Cardiac septum (tissue), 1 donor: Measurements from ENCODE around the gene KLK7. TPM values are rescaled to one million over a fixed set of nuclear protein-coding genes. Genes with fewer than 3 reads are reported as not detected.

Source experiments
- DNase-seq: peaks from one replicate; pipeline ENCODE4 v3.0.0-alpha.2; 2020; ENCODE audit warnings: low spot score
- intact Hi-C: fragments of 100-400 bp; cut with DNase I; formaldehyde crosslinking; loops from one replicate; pipeline ENCODE4 v1.14.0; 2022
- total RNA-seq: library from RNA; stranded (reverse); fragmentation: NEBNext Ultra II Directional; extraction: Animal tissue kit (Norgen Biotek cat#: 25700); gene quantifications from one replicate; pipeline ENCODE4 v1.2.1, GENCODE V29; 2021
- donor health status: DM: no; HTN: no; CAD: no.

Gene KLK7
- total RNA-seq, 1 donor from 2014 or later = not detected

- intact Hi-C loops = no loop called here
- no peak for DNase-seq
Measured at GRCh38 chr19:50949861-50950260, 33.9 kb downstream of the KLK7 start.

GRCh38 chr19:50947123-50947522, 36.6 kb downstream of the KLK7 start:
- intact Hi-C loops = no loop called here
- no peak for DNase-seq

GRCh38 chr19:50944795-50945194, 38.9 kb downstream of the KLK7 start:
- intact Hi-C loops = no loop called here
- DNase-seq = no peak

GRCh38 chr19:50943074-50943828, 40.5 kb downstream of the KLK7 start:
- DNase-seq = no peak
- intact Hi-C loops = no loop called here

- intact Hi-C loops = loop anchor here (10.0 kb wide), 1 partner anchor 155 kb away; no protein-coding TSS in a partner anchor
- DNase-seq = no peak
Measured at GRCh38 chr19:50939596-50939995, 44.1 kb downstream of the KLK7 start.

GRCh38 chr19:50933640-50934039, 50.1 kb downstream of the KLK7 start:
- no peak for DNase-seq
- intact Hi-C loops = loop anchor here (10.0 kb wide), 1 partner anchor 161 kb away; no protein-coding TSS in a partner anchor

- DNase-seq = no peak
- intact Hi-C loops = loop anchor here (10.0 kb wide), 1 partner anchor 162 kb away; no protein-coding TSS in a partner anchor
Measured at GRCh38 chr19:50932690-50933083, 51.0 kb downstream of the KLK7 start.

- intact Hi-C loops = loop anchor here (10.0 kb wide), 1 partner anchor 163 kb away; no protein-coding TSS in a partner anchor
- DNase-seq = no peak
Measured at GRCh38 chr19:50932018-50932689, 51.6 kb downstream of the KLK7 start.

- intact Hi-C loops = loop anchor here (10.0 kb wide), 1 partner anchor 164 kb away; no protein-coding TSS in a partner anchor
- no peak for DNase-seq
Measured at GRCh38 chr19:50931023-50931422, 52.7 kb downstream of the KLK7 start.

- intact Hi-C loops = loop anchor here (10.0 kb wide), 1 partner anchor 204 kb away; the partner anchor contains the start of gene CLEC11A
- no peak for DNase-seq
Measured at GRCh38 chr19:50928831-50929230, 54.9 kb downstream of the KLK7 start.

Other genes starting within 250 kb of the KLK7 start
- not detected for gene GPR32, start 213.5 kb downstream of the KLK7 start, total RNA-seq
- not detected for gene ACP4, start 193.5 kb downstream of the KLK7 start, total RNA-seq
- gene KLK1, start 160.1 kb downstream of the KLK7 start, total RNA-seq = not detected
- gene KLK15, start 150.3 kb downstream of the KLK7 start, total RNA-seq = not detected
- gene KLK3, start 129.0 kb downstream of the KLK7 start, total RNA-seq = not detected
- gene KLK2, start 110.5 kb downstream of the KLK7 start, total RNA-seq = not detected
- not detected for gene KLK4, start 72.5 kb downstream of the KLK7 start, total RNA-seq
- not detected for gene KLK5, start 30.9 kb downstream of the KLK7 start, total RNA-seq
- gene KLK6, start 14.3 kb downstream of the KLK7 start, total RNA-seq = not detected
- not detected for gene KLK8, start 17.7 kb upstream of the KLK7 start, total RNA-seq
- not detected for gene KLK10, start 35.8 kb upstream of the KLK7 start, total RNA-seq
- not detected for gene KLK11, start 42.7 kb upstream of the KLK7 start, total RNA-seq
- gene KLK12, start 51.1 kb upstream of the KLK7 start, total RNA-seq = not detected
- gene KLK13, start 81.2 kb upstream of the KLK7 start, total RNA-seq = not detected
- 0.32 TPM for gene KLK14, start 99.0 kb upstream of the KLK7 start, total RNA-seq
- 4.2 TPM for gene CTU1, start 124.5 kb upstream of the KLK7 start, total RNA-seq
- 1.4 TPM for gene SIGLEC9, start 141.0 kb upstream of the KLK7 start, total RNA-seq
- 0.70 TPM for gene SIGLEC7, start 158.4 kb upstream of the KLK7 start, total RNA-seq
- gene CD33, start 241.2 kb upstream of the KLK7 start, total RNA-seq = 1.4 TPM